ENCODE data around the gene CGN.

The CGN gene

DNA sequence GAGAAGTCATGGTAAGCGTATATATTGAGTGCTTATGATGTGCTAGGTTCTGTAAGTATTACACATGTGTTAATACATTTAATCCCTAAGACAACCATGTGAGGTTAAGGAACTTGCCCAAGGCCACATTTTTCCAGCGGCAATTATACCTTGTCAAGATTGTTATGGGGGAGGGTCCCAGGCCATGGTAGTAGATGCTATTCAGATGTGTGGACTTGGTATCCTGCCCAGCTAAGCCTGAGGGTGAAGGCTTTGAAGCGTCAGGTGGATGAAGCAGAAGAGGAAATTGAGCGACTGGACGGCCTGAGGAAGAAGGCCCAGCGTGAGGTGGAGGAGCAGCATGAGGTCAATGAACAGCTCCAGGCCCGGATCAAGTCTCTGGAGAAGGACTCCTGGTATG is 25.3 kb downstream of the CGN start:
- H3K4me3 ChIP-seq (replicated peaks; ENCODE audit: low read depth, low read length), result no peak overlapping the region
- no peak for DNase-seq (ENCODE audit: extremely low read depth, low read depth)
- TF ChIP-seq, protein P1, sequence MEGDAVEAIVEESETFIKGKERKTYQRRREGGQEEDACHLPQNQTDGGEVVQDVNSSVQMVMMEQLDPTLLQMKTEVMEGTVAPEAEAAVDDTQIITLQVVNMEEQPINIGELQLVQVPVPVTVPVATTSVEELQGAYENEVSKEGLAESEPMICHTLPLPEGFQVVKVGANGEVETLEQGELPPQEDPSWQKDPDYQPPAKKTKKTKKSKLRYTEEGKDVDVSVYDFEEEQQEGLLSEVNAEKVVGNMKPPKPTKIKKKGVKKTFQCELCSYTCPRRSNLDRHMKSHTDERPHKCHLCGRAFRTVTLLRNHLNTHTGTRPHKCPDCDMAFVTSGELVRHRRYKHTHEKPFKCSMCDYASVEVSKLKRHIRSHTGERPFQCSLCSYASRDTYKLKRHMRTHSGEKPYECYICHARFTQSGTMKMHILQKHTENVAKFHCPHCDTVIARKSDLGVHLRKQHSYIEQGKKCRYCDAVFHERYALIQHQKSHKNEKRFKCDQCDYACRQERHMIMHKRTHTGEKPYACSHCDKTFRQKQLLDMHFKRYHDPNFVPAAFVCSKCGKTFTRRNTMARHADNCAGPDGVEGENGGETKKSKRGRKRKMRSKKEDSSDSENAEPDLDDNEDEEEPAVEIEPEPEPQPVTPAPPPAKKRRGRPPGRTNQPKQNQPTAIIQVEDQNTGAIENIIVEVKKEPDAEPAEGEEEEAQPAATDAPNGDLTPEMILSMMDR (IDR thresholded peaks at IDR 0.05; ENCODE audit: low read depth, low read length, missing control alignments), result no peak

DNA sequence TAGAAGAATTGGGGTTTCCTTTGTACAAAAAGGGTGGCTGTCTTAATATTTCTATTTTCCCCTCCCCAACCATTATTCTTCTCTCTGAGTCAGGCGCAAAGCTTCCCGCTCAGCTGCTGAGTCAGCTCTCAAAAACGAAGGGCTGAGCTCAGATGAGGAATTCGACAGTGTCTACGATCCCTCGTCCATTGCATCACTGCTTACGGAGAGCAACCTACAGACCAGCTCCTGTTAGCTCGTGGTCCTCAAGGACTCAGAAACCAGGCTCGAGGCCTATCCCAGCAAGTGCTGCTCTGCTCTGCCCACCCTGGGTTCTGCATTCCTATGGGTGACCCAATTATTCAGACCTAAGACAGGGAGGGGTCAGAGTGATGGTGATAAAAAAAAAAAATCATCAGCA is 25.9 kb downstream of the CGN start:
- TF ChIP-seq, protein P1 (IDR thresholded peaks at IDR 0.05; ENCODE audit: low read depth, low read length, missing control alignments), result no peak
- peak; percentile 75 for DNase-seq (ENCODE audit: extremely low read depth, low read depth)
- H3K4me3 ChIP-seq (replicated peaks; ENCODE audit: low read depth, low read length), result no peak overlapping the region

DNA sequence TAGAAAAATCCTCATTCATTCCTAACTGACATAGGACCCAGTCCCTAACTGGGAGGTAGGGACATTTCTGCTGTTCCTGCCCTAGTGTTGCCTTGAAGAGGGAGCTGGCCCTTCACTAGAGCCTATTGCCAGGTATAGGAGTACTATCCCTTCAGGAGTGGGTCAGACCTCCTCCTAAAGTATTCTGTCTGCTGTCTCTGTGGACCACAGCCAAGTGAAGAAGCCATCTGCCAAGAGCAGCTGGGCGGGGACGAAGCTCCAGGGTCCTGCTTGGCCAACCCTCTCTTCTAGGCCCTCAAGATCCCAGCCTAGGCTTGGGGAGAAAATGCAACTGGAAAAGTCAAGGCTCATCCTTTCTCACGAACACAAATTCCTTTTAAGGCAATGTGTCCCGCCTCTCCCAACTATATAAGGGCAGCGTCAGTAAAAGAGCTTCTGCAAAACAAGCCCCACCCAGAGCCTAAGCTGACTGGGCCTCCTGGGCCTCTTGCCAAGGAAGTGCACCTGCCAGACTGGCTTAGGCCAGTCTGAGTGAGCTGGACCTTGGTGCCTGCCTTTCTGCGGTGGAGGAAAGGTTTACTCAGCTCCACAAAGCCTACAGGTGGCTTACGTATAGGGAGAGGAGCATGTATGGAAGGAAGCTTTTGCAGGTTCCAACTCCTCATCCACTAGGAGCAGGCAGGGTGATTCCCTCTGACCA is 28.3 kb downstream of the CGN start:
- TF ChIP-seq, protein P1 (IDR thresholded peaks at IDR 0.05; ENCODE audit: low read depth, low read length, missing control alignments), result no peak
- H3K4me3 ChIP-seq (replicated peaks; ENCODE audit: low read depth, low read length), result peak overlapping the region; percentile 75
- peak; percentile 92 for DNase-seq (ENCODE audit: extremely low read depth, low read depth)

DNA sequence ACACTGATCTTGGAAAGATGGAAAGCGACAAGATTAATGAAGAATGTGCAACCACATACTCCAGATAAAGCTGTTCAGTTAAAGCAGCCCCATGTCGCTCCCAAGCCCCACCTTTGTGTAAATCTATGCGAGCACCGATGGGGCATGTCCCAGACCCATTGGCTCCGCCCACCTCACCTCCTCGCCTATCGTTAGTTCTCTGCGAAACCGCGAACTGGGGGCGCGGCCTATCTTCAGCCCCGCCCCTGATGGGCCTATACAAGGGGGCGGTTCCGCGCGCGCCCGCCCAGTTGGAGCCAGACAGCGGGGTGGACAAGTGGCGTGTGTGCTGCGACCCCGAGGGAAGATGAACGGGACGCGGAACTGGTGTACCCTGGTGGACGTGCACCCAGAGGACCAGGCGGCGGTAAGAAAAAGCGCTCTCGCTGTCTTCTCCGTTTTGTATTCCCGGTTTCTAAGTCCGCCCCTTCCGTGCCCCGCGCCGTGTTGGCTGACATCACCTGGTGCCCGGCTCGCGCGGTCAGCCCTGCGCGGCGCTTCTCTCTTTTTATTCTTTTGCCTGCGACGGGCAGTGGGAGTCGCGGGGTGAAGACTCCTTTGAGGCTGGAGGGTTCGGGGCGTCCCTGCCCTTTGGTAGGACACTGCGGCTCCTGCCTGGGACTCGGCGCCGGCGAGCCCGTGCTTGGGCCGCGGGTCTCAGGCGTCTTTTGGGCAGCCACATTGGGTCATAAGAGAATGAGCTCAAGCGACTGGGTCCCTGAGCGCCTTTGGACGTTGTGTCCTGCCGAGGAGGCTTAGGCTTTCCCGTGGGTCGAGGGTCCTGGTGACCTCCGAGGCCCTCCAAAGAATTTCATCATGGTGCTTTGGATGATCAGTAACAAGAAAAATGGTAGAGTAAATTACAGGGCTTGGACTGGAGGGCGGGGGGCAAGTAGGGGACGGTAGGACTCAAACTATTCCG is 29.1 kb downstream of the CGN start, which contains the start of gene TUFT1:
Gene TUFT1, plus strand, starts transcription at position 289 of the 961 bp plus-strand sequence. Its CDS starts 58 bp downstream, at position 347.
- DNase-seq (ENCODE audit: extremely low read depth, low read depth), result peak; percentile 63
- TF ChIP-seq, protein P1 (IDR thresholded peaks at IDR 0.05; ENCODE audit: low read depth, low read length, missing control alignments), result no peak
- peak within 1 kb of the TSS; percentile 75 for H3K4me3 ChIP-seq (replicated peaks; ENCODE audit: low read depth, low read length)

DNA sequence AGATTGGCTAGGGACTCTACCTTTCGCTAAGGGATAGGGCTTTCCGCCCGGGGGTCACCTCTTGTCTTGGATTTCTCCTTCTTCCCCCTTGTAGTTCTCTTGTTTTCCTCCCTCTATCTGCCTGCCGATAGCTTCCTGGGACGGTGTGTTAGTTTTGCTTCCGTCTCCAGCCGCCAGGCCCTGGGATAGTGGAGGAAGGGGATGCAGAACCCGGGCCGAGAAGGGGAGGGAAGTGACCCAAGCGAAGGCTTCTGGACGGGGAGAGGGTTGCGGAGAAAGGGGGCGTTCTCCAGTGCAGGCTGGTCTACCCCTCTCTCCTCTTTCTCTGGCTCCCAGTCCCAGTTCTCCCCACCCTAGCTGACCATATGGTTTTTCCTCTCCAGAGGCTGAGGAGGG is 29.8 kb downstream of the CGN start:
- no peak for DNase-seq (ENCODE audit: extremely low read depth, low read depth)

DNA sequence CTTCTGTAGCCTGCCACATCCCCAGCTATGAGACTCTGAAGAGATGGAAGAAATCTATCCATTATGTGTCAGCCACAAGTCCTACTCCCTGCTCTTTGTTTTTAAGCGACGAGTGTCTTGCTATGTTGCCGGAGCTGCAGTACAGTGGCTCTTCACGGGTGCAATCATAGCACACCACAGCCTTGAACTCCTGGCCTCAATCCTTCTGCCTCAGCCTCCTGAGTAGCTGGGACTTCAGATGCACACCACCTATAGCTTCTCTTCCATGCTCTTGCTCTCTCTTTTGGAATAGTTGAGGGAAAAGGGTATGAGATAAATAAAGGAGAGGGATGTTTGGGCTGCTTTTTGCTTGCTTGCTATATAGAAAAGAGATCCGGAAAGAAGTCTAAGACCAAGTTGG is 30.6 kb downstream of the CGN start:
- TF ChIP-seq, protein P1 (IDR thresholded peaks at IDR 0.05; ENCODE audit: low read depth, low read length, missing control alignments), result no peak
- DNase-seq (ENCODE audit: extremely low read depth, low read depth), result no peak
- peak overlapping the region; percentile 75; the same call in 1 of the 2 replicates for H3K4me3 ChIP-seq (replicated peaks; ENCODE audit: low read depth, low read length)

More for the DNA sequence above, 29.8 kb downstream of the CGN start:
- H3K4me3 ChIP-seq (replicated peaks; ENCODE audit: low read depth, low read length), result peak overlapping the region; percentile 75
- TF ChIP-seq, protein P1 (IDR thresholded peaks at IDR 0.05; ENCODE audit: low read depth, low read length, missing control alignments), result no peak
